GM11168 (cell line): ENCODE measurements around the gene CA5A.
"Not testable (repeated sequence)": the region's sequence is repeated elsewhere in the genome, so short reads cannot be mapped to it uniquely, and the experiment has no call there.

Experiments
- in situ Hi-C: fragments of 300-500 bp; cut with MboI; formaldehyde crosslinking; loops from one replicate; pipeline ENCODE4 v1.12.0; 2022; ENCODE audit warnings: low sequenced_read_pairs; ENCODE audit not compliant: unreplicated experiment

CA5A gene

GRCh38 chr16:87949071-87949744 lies 12.9 kb upstream of the CA5A start:
- in situ Hi-C loops: no loop called here

- in situ Hi-C loops: no loop called here
Observed at GRCh38 chr16:87948735-87949070, 12.4 kb upstream of the CA5A start.

- in situ Hi-C loops: no loop called here
Observed at GRCh38 chr16:87948119-87948545, 11.8 kb upstream of the CA5A start.

- in situ Hi-C loops: no loop called here
Observed at GRCh38 chr16:87947356-87948118, 11.2 kb upstream of the CA5A start.

GRCh38 chr16:87946596-87947347 lies 10.4 kb upstream of the CA5A start:
- in situ Hi-C loops: no loop called here

- in situ Hi-C loops: no loop called here
Observed at GRCh38 chr16:87945351-87946042, 9.2 kb upstream of the CA5A start.

- in situ Hi-C loops: no loop called here
Observed at GRCh38 chr16:87942680-87943079, 6.4 kb upstream of the CA5A start.

GRCh38 chr16:87939562-87940423 lies 3.5 kb upstream of the CA5A start:
- in situ Hi-C loops: no loop called here

GRCh38 chr16:87938412-87938949 lies 2.2 kb upstream of the CA5A start:
- in situ Hi-C loops: no loop called here

GRCh38 chr16:87937231-87937542 lies 858 bp upstream of the CA5A start:
- in situ Hi-C loops: not testable (repeated sequence)

GRCh38 chr16:87936016-87936374 lies 334 bp downstream of the CA5A start:
- in situ Hi-C loops: not testable (repeated sequence)

- in situ Hi-C loops: not testable (repeated sequence)
Observed at GRCh38 chr16:87934752-87935425, 1.4 kb downstream of the CA5A start.

GRCh38 chr16:87933140-87933495 lies 3.2 kb downstream of the CA5A start:
- in situ Hi-C loops: no loop called here

- in situ Hi-C loops: not testable (repeated sequence)
Observed at GRCh38 chr16:87932475-87933139, 3.7 kb downstream of the CA5A start.

GRCh38 chr16:87931504-87931903 lies 4.8 kb downstream of the CA5A start:
- in situ Hi-C loops: no loop called here

GRCh38 chr16:87930456-87930855 lies 5.9 kb downstream of the CA5A start:
- in situ Hi-C loops: no loop called here

GRCh38 chr16:87929986-87930385 lies 6.3 kb downstream of the CA5A start:
- in situ Hi-C loops: no loop called here

GRCh38 chr16:87927195-87927562 lies 9.2 kb downstream of the CA5A start:
- in situ Hi-C loops: no loop called here
